ENCODE results near the gene AZI2. TPM values are rescaled to one million over a fixed set of nuclear protein-coding genes. Genes with fewer than 3 reads are reported as not detected.

Gene AZI2
- total and polyA plus RNA-seq, 2 experiments from 2014 or later, result 33.5 to 95.4 TPM

GRCh38 chr3:28317438-28318022 is 31.1 kb downstream of the AZI2 start:
- Histone ChIP-seq H3K4me2 (ENCODE audit: unreplicated experiment) (no peak overlapping the region), H3K9me3 (ENCODE audit: low read depth) (no peaks in the 10 kb centered on the region), H3K9ac (no peak overlapping the region), H3K9me2 (ENCODE audit: insufficient read depth) (no peaks in the 10 kb centered on the region), H3K4me1 (ENCODE audit: insufficient read depth) (peaks cover 6% of the 10 kb centered on the region), H2AFZ (no peak overlapping the region), H4K20me1 (ENCODE audit: insufficient read depth) (no peaks in the 10 kb centered on the region), H3F3A (ENCODE audit: insufficient read depth) (peaks cover 6% of the 10 kb centered on the region; the same call in 1 of the 2 replicates), H3K4me3 (no peak overlapping the region), H3K27me3 (replicated peaks; ENCODE audit: insufficient read depth) (no peaks in the 10 kb centered on the region), H3K36me3 (ENCODE audit: low read depth) (peaks cover 4% of the 10 kb centered on the region; the same call in 1 of the 2 replicates), H3K79me2 (ENCODE audit: insufficient read depth) (no peaks in the 10 kb centered on the region), H3K27ac (no peak overlapping the region)
- WGBS, 2 experiments (ENCODE audit: low coverage in 1 of 2, low lambda C conversion rate in 2 of 2, missing lambda C conversion rate in 2 of 2), result 4 to 12% methylated on average over 2 of the region's 2 CpGs
- in situ Hi-C loops (cut with MboI), result loop anchor here (25.0 kb wide), 1 partner anchor 1005 kb away; no protein-coding TSS in a partner anchor
- peak; percentile 70 for DNase-seq
- TF ChIP-seq EZH2phosphoT487 (IDR thresholded peaks at IDR 0.05; ENCODE audit: insufficient read depth, low read depth) (no peak), EZH2 (IDR thresholded peaks at IDR 0.05; ENCODE audit: insufficient read depth, poor library complexity, severe bottlenecking) (no peak)

DNA sequence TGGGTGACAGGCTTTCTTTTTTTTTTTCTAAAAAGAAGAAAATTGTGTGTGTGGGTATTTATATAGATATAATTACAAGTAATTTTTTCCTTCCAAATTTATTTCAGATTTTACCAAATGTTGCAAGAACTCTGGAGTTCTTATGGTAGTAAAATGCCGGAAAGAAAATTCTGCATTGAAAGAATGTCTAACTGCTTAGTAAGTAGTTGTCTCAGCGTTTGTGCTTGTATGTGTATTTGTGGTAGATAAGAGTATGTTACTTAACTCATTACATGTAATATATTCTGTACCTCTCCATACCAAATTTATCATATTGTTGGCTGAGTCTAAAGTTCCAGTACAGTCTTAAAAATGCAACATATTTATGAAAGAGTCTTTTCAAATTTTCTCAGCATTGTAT is 32.4 kb downstream of the AZI2 start:
- H3K9me3 ChIP-seq (ENCODE audit: low read depth), result no peaks in the 10 kb centered on the region
- H3K4me2 ChIP-seq (ENCODE audit: unreplicated experiment), result no peak overlapping the region
- no peak overlapping the region for H3K27ac ChIP-seq
- TF ChIP-seq EZH2phosphoT487 (IDR thresholded peaks at IDR 0.05; ENCODE audit: insufficient read depth, low read depth) (no peak), EZH2 (IDR thresholded peaks at IDR 0.05; ENCODE audit: insufficient read depth, poor library complexity, severe bottlenecking) (no peak)
- H3K27me3 ChIP-seq (replicated peaks; ENCODE audit: insufficient read depth), result no peaks in the 10 kb centered on the region
- H3K36me3 ChIP-seq (ENCODE audit: low read depth), result peaks cover 4% of the 10 kb centered on the region; the same call in 1 of the 2 replicates
- no peaks in the 10 kb centered on the region for H3K9me2 ChIP-seq (ENCODE audit: insufficient read depth)
- H4K20me1 ChIP-seq (ENCODE audit: insufficient read depth), result no peaks in the 10 kb centered on the region
- DNase-seq, result no peak
- H3K4me3 ChIP-seq, result no peak overlapping the region
- H3F3A ChIP-seq (ENCODE audit: insufficient read depth), result no peaks in the 10 kb centered on the region
- no peak overlapping the region for H3K9ac ChIP-seq
- in situ Hi-C loops (cut with MboI), result loop anchor here (25.0 kb wide), 1 partner anchor 1004 kb away; no protein-coding TSS in a partner anchor
- H3K79me2 ChIP-seq (ENCODE audit: insufficient read depth), result no peaks in the 10 kb centered on the region
- 93 to 99% methylated on average over 2 of the region's 2 CpGs for WGBS, 2 experiments (ENCODE audit: low coverage in 1 of 2, low lambda C conversion rate in 2 of 2, missing lambda C conversion rate in 2 of 2)
- H3K4me1 ChIP-seq (ENCODE audit: insufficient read depth), result no peaks in the 10 kb centered on the region
- no peak overlapping the region for H2AFZ ChIP-seq

DNA sequence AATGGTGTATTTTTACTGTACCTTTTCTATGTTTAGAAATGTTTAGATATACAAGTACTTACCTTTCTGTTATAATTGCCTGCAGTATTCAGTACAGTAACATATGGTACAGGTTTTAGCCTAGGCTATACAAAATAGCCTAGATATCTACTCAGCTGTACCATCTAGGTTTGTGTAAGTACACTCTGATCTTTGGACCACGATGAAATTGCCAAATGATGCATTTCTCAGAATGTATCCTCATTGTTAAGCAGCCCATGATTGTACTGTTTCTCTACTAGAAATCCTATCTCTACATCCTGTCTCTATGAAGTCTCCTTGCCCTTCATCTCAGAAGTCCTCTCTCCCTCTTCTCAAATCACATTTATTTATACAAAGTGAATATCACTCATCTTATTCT is 32.9 kb downstream of the AZI2 start:
- H3K9me3 ChIP-seq (ENCODE audit: low read depth), result no peaks in the 10 kb centered on the region
- TF ChIP-seq EZH2 (IDR thresholded peaks at IDR 0.05; ENCODE audit: insufficient read depth, poor library complexity, severe bottlenecking) (no peak), EZH2phosphoT487 (IDR thresholded peaks at IDR 0.05; ENCODE audit: insufficient read depth, low read depth) (no peak)
- no peaks in the 10 kb centered on the region for H3K4me1 ChIP-seq (ENCODE audit: insufficient read depth)
- H3K27ac ChIP-seq, result no peak overlapping the region
- in situ Hi-C loops (cut with MboI), result loop anchor here (25.0 kb wide), 1 partner anchor 1003 kb away; no protein-coding TSS in a partner anchor
- H3K27me3 ChIP-seq (replicated peaks; ENCODE audit: insufficient read depth), result no peaks in the 10 kb centered on the region
- no peak overlapping the region for H3K4me2 ChIP-seq (ENCODE audit: unreplicated experiment)
- H3K36me3 ChIP-seq (ENCODE audit: low read depth), result peaks cover 4% of the 10 kb centered on the region; the same call in 1 of the 2 replicates
- no peak overlapping the region for H3K9ac ChIP-seq
- no peak overlapping the region for H2AFZ ChIP-seq
- H3K9me2 ChIP-seq (ENCODE audit: insufficient read depth), result no peaks in the 10 kb centered on the region
- WGBS, 2 experiments (ENCODE audit: low coverage in 1 of 2, low lambda C conversion rate in 2 of 2, missing lambda C conversion rate in 2 of 2), result 90 to 100% methylated on average over 1 of the region's 1 CpG
- H3K79me2 ChIP-seq (ENCODE audit: insufficient read depth), result no peaks in the 10 kb centered on the region
- no peaks in the 10 kb centered on the region for H4K20me1 ChIP-seq (ENCODE audit: insufficient read depth)
- H3F3A ChIP-seq (ENCODE audit: insufficient read depth), result no peaks in the 10 kb centered on the region
- H3K4me3 ChIP-seq, result no peak overlapping the region
- no peak for DNase-seq

DNA sequence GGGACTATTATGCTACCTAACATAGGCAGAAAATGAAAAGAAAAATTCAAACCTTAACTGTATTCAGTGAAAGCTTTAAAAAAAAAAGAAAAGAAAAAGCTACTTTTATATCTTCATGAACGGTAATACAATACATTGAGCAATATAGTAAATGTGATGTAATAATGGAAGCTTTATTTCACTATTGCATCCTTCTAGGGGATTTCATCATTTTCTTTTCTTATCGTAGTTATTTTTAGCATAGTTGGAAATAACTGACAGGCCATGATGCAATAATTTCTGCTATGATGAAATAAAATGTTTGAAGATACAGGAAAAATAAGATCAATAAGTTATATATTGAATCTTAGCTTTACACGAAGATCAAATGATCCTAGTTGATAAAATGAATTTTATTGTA is 40.4 kb downstream of the AZI2 start:
- Histone ChIP-seq H4K20me1 (ENCODE audit: insufficient read depth) (no peaks in the 10 kb centered on the region), H2AFZ (no peak overlapping the region), H3K4me1 (ENCODE audit: insufficient read depth) (no peaks in the 10 kb centered on the region), H3K36me3 (ENCODE audit: low read depth) (no peaks in the 10 kb centered on the region), H3K9ac (no peak overlapping the region), H3K27me3 (replicated peaks; ENCODE audit: insufficient read depth) (no peaks in the 10 kb centered on the region), H3K4me3 (no peak overlapping the region), H3K4me2 (ENCODE audit: unreplicated experiment) (no peak overlapping the region), H3K27ac (no peak overlapping the region), H3K9me2 (ENCODE audit: insufficient read depth) (no peaks in the 10 kb centered on the region), H3K79me2 (ENCODE audit: insufficient read depth) (no peaks in the 10 kb centered on the region), H3K9me3 (ENCODE audit: low read depth) (no peaks in the 10 kb centered on the region), H3F3A (ENCODE audit: insufficient read depth) (no peaks in the 10 kb centered on the region)
- WGBS, 2 experiments (ENCODE audit: low coverage in 1 of 2, low lambda C conversion rate in 2 of 2, missing lambda C conversion rate in 2 of 2), result 94 to 96% methylated on average over 3 of the region's 3 CpGs
- DNase-seq, result no peak
- in situ Hi-C loops (cut with MboI), result loop anchor here (25.0 kb wide), 1 partner anchor 996 kb away; no protein-coding TSS in a partner anchor
- no peak for TF ChIP-seq EZH2phosphoT487 (IDR thresholded peaks at IDR 0.05; ENCODE audit: insufficient read depth, low read depth)
- TF ChIP-seq EZH2 (IDR thresholded peaks at IDR 0.05; ENCODE audit: insufficient read depth, poor library complexity, severe bottlenecking), result no peak
